Measurements from ENCODE around the gene MAD1L1. TPM values are rescaled to one million over a fixed set of nuclear protein-coding genes. Genes with fewer than 3 reads are reported as not detected.
A peak's percentile ranks its signal among the peaks of the same experiment; 100 is the strongest.

The MAD1L1 gene
- total RNA-seq, 1 donor from 2014 or later, result 54.0 TPM

DNA sequence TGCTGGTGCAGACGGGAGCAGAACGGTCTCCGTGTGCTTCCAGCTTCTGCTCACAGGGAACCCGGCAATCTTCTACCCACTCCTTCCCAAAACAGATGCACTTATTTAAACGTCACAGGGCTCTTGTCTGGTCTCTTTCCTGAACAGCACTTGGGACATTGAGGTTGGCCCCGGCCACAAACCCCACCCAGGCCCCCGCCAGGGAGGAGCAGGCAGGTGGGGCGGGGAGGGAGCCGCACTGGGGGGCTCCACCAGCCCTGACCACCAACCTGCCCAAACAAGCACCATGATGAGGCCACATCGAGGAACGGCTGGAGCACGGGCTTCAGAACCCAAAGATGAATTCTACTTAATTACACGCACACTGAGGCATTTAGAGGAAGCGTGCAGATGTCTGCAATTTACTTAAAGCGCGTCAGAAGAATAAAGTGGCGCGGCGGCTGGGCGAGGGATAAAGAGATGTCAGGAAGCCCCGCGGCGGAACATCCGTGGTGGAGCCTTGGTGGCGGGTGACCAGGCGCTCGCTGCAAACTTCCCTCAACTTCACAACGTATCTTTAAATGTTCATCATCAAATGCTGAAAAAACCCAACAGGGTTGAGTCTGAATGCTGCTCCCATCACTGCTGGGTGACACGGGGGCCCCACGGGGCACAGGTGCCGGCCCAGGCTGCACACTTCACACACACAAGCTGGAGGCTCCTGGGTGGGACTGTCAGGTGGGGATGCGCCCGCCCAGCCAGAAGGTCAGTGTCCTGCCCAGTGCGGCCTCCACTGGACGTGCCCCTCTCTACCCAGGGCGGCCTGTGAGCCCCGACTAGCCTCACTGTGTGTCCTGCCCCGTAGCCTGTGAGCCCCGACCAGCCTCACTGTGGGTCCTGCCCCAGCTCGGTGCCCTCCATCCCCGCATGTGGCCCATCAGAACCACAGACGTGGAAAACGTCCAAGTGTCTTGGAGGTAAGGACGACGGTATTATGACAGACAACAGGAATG, 279.2 kb downstream of the MAD1L1 start:
- H3K9me3 Mint-ChIP-seq, result peaks cover 2% of the 10 kb centered on the region
- no peak overlapping the region for H3K4me3 Mint-ChIP-seq
- H3K36me3 Mint-ChIP-seq (ENCODE audit: low read depth), result peaks cover 17% of the 10 kb centered on the region
- intact Hi-C loops (cut with micrococcal nuclease), result no loop called here
- DNase-seq, result no peak
- no peak overlapping the region for H3K27ac Mint-ChIP-seq
- H3K27me3 Mint-ChIP-seq, result peaks cover 1% of the 10 kb centered on the region
- peaks cover 8% of the 10 kb centered on the region for H3K4me1 Mint-ChIP-seq

DNA sequence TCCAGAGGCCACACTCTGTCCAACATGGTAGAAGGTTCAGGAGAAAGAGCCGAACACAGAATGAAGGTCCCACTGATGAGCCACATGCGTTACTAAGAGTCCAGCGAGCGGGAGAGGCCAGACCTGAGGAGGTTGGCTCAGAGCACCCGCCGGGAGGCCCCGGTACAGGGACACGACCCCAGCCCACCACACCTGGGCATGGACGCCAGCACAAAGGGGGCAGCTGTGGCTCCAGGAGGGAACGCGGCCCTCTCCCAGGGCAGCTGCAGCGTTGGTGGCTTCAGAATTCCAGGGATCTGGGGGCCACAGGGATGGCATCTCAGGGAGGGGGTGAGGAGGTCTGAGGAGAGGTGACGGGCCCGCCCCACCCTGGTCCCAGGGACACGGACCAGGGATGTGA, 280.0 kb downstream of the MAD1L1 start:
- Mint-ChIP-seq H3K4me3 (no peak overlapping the region), H3K4me1 (peaks cover 8% of the 10 kb centered on the region), H3K27me3 (no peaks in the 10 kb centered on the region), H3K36me3 (ENCODE audit: low read depth) (peaks cover 13% of the 10 kb centered on the region), H3K27ac (no peak overlapping the region), H3K9me3 (no peaks in the 10 kb centered on the region)
- intact Hi-C loops (cut with micrococcal nuclease), result no loop called here
- no peak for DNase-seq

DNA sequence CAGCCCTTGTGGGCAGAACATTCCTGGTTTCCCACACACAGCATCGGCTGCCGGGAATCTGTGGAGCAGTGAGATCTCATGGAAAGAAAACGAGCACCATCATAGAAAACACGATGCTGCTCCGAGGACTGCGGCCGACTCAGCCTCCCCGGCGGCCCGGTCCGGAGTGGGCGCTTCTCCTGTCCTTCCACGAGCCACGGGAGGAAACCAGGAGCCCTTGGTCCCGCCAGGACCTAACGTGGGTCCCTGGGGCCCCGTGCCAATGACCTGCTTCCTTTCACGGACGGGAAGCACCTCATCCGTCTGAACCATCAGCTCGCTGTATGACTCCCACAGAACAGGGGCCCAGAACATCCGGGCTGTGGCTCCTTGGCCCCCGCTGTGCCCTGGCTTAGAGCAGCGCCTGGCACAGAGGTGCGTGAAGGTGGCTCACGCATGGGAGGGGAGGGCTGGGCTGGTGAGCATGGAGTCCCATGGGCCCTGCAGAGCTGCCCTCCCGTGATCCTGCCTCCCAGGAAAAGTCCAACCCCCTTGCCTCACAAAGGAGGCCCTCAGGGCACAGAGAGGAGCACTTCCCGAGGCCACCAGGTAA, 280.5 kb downstream of the MAD1L1 start:
- Mint-ChIP-seq H3K36me3 (ENCODE audit: low read depth) (peaks cover 11% of the 10 kb centered on the region), H3K27me3 (no peaks in the 10 kb centered on the region), H3K27ac (no peak overlapping the region), H3K4me1 (peaks cover 8% of the 10 kb centered on the region), H3K9me3 (no peaks in the 10 kb centered on the region), H3K4me3 (no peak overlapping the region)
- no peak for DNase-seq
- intact Hi-C loops (cut with micrococcal nuclease), result no loop called here

DNA sequence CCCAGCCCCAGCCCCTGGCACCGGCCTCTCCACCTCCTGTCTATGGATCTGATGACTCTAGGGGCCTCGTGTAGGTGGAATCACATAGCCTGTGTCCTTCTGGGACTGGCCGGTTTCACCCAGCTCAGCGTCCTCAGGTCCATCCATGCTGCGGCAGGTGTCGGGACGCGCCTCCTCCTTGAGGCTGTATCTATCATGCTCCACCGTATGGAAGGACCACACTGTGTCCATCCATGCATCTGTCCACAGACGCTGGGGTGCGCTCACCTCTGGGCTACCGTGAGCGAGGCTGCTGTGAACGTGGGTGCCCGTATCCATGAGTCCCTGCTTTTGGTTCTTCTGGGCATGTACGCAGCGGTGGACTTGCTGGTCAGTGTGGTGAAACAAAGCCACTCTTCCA, 281.1 kb downstream of the MAD1L1 start:
- Mint-ChIP-seq H3K36me3 (ENCODE audit: low read depth) (peaks cover 5% of the 10 kb centered on the region), H3K9me3 (no peaks in the 10 kb centered on the region), H3K27ac (no peak overlapping the region), H3K4me3 (no peak overlapping the region), H3K27me3 (no peaks in the 10 kb centered on the region), H3K4me1 (peaks cover 8% of the 10 kb centered on the region)
- no peak for DNase-seq
- intact Hi-C loops (cut with micrococcal nuclease), result no loop called here

DNA sequence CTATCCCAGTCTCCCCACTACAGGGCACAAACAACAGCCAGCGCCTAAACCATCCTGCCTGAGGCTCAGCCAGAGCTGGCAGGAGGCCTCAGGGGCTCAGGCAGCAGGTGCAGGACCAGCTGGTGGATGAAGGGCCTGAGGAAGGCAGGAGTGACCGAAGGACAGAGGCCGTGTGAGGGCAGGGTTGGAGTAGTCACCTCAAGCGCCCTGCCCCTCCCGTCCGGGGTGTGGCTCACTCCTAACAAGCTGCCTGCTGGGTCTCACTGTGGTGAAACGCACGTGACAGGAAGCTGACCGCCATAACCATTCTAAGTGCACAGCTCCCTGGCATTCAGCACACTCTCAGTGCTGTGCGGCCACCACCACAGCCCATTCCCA, 281.6 kb downstream of the MAD1L1 start:
- intact Hi-C loops (cut with micrococcal nuclease), result no loop called here
- H3K4me3 Mint-ChIP-seq, result no peak overlapping the region
- no peaks in the 10 kb centered on the region for H3K27me3 Mint-ChIP-seq
- no peak overlapping the region for H3K27ac Mint-ChIP-seq
- no peaks in the 10 kb centered on the region for H3K9me3 Mint-ChIP-seq
- peak; percentile 78 for DNase-seq
- peaks cover 8% of the 10 kb centered on the region for H3K4me1 Mint-ChIP-seq
- peaks cover 2% of the 10 kb centered on the region for H3K36me3 Mint-ChIP-seq (ENCODE audit: low read depth)

DNA sequence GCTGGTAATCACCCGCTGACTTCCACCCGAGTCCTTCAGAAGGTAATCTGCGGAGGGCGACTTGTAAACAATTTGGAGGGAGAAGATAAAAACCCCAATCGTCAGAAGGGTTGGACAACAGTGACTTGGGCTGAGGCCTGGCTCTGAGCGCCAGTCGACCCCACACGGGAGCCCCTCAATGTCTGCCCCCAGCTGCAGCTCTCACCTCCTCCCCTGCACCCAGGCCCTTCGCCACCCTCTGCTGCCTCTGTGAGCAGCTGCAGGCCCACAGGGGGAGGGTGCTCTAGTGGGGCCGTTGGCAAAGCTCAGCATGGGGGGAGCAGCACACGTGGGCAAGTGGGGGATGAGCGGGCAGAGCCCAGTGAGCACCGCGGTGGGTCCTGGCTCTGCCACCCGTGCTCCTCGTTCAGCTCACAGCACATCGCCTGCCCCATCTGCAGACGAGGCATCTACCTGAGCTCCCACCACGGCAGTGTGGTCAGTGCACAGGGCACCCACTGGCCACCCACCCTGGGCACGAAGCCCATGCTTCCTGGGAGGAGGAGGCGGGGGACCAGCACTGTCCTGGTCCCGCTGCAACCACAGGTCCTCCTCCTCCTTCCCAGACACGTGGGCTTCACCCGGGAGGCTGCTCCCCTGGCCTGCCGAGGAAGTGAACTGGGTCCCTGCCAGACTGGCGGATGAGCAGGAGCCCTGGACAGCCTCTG, 282.1 kb downstream of the MAD1L1 start:
- Mint-ChIP-seq H3K9me3 (no peaks in the 10 kb centered on the region), H3K4me3 (no peak overlapping the region), H3K27me3 (no peaks in the 10 kb centered on the region), H3K4me1 (peaks cover 8% of the 10 kb centered on the region), H3K36me3 (ENCODE audit: low read depth) (peaks cover under 1% of the 10 kb centered on the region), H3K27ac (no peak overlapping the region)
- intact Hi-C loops (cut with micrococcal nuclease), result no loop called here
- no peak for DNase-seq

DNA sequence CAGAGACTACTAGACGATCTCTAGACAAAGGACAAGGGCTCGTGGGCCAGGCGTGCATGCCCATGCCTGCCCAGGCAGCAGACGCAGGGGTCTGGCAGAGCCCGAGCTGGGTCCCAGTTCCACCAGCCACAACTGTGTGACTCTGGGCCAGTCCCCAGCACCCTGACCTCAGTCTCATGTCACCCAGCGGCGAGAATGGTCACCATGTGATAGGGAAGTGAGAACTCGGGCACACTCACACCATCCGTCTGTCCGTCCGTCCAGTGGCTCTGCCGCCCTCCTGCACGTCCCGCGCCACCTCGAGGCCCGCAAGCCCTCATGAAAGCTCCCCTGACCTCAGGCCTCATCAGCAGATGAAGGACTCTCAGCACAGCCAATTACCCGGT, 282.7 kb downstream of the MAD1L1 start:
- no peak overlapping the region for H3K4me3 Mint-ChIP-seq
- no peaks in the 10 kb centered on the region for H3K27me3 Mint-ChIP-seq
- intact Hi-C loops (cut with micrococcal nuclease), result no loop called here
- H3K9me3 Mint-ChIP-seq, result no peaks in the 10 kb centered on the region
- DNase-seq, result no peak
- H3K36me3 Mint-ChIP-seq (ENCODE audit: low read depth), result no peaks in the 10 kb centered on the region
- H3K27ac Mint-ChIP-seq, result no peak overlapping the region
- H3K4me1 Mint-ChIP-seq, result peaks cover 8% of the 10 kb centered on the region

DNA sequence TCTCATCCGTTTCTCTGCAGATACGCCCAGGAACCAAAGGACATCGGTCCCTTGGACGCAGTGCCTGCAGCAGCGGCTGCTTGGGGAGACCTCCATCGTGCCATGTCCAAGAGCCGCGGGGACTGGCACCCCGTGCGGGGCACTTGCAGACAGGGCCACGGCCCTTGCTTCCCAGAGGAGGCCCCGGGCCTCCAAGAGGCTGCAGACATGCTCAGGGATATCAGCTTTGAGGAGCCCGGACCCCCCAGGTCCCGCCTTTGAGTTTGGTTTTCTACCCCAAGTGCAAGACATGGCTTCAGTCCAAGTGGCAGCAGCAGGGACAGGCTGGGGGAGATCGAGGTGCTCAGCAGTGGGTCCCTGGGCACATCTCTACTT, 283.1 kb downstream of the MAD1L1 start:
- Mint-ChIP-seq H3K4me3 (no peak overlapping the region), H3K4me1 (peaks cover 8% of the 10 kb centered on the region), H3K27me3 (no peaks in the 10 kb centered on the region), H3K9me3 (no peaks in the 10 kb centered on the region), H3K27ac (no peak overlapping the region), H3K36me3 (ENCODE audit: low read depth) (no peaks in the 10 kb centered on the region)
- no peak for DNase-seq
- intact Hi-C loops (cut with micrococcal nuclease), result no loop called here

DNA sequence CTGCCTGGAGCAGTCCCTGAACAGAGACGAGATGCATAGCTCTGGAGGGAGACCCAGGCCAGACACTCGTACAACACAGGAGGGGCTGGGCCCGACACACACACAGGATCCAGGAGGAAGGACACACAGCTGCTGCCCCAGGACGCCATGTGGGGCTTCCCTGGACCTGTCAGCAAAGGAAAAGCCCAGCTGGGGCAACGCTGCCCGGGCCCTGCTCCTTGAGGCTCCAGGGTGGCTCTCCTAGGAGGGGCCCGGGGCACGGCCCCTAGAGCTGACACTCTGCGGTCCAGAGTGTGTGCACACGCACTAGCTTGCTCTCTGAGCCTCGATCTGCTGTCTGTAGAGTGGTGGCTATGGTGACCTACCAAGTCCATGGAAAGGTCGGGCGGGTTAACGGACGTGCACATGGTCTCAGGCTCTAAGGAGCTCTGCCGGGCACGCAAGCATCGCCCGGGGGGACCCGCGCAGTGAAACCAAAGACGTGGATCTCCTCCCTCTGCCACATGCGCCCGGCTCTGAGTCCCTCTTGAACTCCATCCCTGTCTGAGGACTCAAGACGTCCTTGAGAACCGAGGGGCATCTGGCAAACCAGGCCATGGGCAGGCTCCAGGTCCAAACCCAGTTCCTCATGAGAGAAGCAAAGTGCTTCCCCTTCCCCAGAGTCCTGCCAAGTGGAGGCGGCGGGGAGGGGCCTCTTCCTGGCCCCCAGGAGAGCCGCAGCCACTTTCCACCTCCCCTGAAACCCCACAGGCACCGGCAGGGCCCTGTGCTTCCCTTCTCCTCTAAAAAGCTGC, 283.7 kb downstream of the MAD1L1 start:
- no peaks in the 10 kb centered on the region for H3K27me3 Mint-ChIP-seq
- H3K4me1 Mint-ChIP-seq, result peaks cover 10% of the 10 kb centered on the region
- no peak overlapping the region for H3K27ac Mint-ChIP-seq
- no peak overlapping the region for H3K4me3 Mint-ChIP-seq
- intact Hi-C loops (cut with micrococcal nuclease), result no loop called here
- no peak for DNase-seq
- no peaks in the 10 kb centered on the region for H3K9me3 Mint-ChIP-seq
- no peaks in the 10 kb centered on the region for H3K36me3 Mint-ChIP-seq (ENCODE audit: low read depth)

DNA sequence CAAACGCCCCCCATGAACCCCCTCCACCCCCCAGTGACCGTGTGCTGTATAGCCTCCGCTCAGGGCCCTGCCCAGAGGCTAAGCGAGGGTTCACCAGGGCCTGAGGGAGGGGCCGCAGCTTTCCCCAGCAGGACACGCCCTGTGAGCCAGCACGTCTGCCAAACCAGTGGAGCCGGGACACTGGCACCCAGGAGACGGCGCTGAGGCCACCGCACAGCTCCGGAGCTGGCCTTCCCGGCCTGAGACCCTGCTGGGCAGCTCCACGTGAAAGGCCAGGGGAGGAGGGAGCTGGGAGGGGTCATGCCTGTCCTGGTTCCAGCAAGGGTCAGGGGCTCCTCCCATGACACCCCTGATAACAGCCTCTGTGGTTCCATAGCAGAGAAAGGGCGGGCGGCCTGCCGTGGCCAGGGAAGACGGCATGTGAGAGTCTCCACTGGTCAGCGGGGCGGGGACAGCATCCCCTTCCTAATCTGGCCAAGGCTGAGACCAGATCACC, 284.4 kb downstream of the MAD1L1 start:
- Mint-ChIP-seq H3K27me3 (no peaks in the 10 kb centered on the region), H3K4me3 (no peak overlapping the region), H3K9me3 (no peaks in the 10 kb centered on the region), H3K27ac (no peak overlapping the region), H3K4me1 (peaks cover 18% of the 10 kb centered on the region), H3K36me3 (ENCODE audit: low read depth) (no peaks in the 10 kb centered on the region)
- intact Hi-C loops (cut with micrococcal nuclease), result no loop called here
- DNase-seq, result no peak

DNA sequence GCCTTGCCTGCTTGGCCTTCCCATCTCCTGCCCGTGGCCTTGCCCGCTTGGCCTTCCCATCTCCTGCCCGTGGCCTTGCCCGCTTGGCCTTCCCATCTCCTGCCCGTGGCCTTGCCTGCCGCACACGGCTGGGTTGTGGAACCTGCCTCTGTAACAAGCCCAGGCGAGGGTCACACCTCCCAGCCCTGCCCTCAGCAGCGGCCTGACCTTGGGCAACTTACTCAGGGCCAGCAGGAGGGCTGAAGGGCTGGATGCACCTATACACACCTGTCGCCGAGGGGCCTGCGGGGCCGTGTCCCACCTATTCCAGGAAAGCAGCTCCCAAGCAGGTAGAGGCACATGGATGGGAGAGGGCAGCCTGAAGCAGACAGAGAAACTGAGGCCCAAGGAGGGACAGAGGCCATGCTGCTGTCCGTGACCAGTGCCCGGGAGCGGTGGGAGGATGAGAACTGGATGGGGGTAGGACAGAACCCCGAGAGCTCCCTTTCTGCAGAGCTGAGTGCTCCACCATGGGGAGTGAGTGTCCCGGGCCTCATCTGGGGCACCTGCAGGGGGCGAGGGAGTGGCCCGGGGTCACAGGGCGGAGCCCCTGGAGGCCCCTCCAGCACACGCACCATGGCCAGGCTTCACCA, 285.0 kb downstream of the MAD1L1 start:
- no peaks in the 10 kb centered on the region for H3K9me3 Mint-ChIP-seq
- no peak overlapping the region for H3K27ac Mint-ChIP-seq
- H3K4me1 Mint-ChIP-seq, result peaks cover 24% of the 10 kb centered on the region
- no peaks in the 10 kb centered on the region for H3K36me3 Mint-ChIP-seq (ENCODE audit: low read depth)
- intact Hi-C loops (cut with micrococcal nuclease), result no loop called here
- no peaks in the 10 kb centered on the region for H3K27me3 Mint-ChIP-seq
- no peak overlapping the region for H3K4me3 Mint-ChIP-seq
- no peak for DNase-seq

DNA sequence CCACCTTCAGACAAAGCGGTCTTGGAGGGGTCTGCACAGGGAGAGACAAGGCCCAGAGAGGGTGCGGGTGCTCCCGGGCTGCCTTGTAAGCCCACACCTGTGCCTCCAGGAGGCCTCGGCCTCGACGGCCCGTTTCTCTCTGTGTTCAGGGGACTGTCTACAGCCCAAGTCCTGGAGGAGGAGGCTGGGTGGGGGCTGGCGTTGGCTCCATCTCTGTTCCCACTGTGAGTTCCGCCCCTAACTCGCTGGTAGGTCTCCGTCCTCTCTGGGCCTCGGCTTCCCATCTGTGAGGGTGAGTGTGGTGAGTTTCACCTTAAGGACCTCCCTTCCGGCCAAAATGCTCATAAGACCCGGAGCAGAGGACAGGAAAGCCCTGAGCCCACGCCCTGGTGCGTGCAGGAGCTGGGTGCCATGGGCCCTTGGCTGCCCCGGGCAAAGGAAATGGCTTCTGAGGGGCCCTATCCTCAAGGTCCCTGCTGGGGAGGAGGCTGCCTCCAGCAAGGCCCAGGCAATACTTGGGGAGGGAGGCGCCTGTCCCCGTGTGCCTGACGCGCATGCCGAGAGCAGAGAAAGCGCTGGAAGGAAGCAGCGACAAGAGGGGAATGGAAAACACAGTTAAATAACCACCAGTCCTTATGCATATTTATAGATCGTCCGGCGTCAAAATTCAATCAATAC, 285.8 kb downstream of the MAD1L1 start:
- Mint-ChIP-seq H3K4me1 (peaks cover 31% of the 10 kb centered on the region), H3K4me3 (no peak overlapping the region), H3K36me3 (ENCODE audit: low read depth) (no peaks in the 10 kb centered on the region), H3K27ac (no peak overlapping the region), H3K27me3 (no peaks in the 10 kb centered on the region), H3K9me3 (no peaks in the 10 kb centered on the region)
- intact Hi-C loops (cut with micrococcal nuclease), result no loop called here
- no peak for DNase-seq
